Measurements from ENCODE around the gene TXNRD2.
"Not testable (repeated sequence)": the region's sequence is repeated elsewhere in the genome, so short reads cannot be mapped to it uniquely, and the experiment has no call there.

The TXNRD2 gene

DNA sequence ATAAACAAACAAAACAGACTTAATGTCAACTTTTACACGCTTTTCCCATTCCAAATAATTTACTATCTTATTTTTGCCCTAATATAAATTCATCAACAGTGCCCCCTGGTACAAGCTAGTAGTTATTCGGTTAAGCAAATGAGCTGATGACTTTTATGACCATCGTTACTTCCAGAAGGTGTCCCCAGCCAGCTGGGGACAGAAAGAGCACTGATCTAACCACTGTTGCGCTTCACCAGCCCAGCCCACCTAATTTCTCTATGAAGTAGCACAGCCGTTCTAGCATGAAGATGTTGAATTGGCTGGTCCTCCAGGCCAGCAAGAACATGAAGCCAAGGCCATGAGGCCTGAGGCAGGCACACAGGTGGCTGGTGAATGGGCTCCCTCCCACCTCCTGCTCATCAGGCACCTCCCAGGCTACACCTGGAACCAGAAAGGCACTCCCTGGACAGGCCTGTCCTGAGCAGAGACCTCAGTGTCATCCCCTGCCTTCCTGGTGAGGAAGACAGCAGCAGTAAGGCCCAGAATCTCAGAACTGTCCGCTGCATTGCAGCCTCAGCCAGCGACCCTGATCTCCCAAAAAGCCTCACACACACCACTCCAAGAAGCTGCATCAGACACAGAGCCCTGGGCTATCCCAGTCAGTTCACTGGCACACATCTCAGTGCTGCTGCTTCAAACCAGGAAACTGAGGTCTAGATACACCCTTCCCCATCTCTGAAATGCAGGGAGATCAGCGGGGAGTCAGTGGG lies 99.8 kb downstream of the TXNRD2 start:
- no peak for DNase-seq

DNA sequence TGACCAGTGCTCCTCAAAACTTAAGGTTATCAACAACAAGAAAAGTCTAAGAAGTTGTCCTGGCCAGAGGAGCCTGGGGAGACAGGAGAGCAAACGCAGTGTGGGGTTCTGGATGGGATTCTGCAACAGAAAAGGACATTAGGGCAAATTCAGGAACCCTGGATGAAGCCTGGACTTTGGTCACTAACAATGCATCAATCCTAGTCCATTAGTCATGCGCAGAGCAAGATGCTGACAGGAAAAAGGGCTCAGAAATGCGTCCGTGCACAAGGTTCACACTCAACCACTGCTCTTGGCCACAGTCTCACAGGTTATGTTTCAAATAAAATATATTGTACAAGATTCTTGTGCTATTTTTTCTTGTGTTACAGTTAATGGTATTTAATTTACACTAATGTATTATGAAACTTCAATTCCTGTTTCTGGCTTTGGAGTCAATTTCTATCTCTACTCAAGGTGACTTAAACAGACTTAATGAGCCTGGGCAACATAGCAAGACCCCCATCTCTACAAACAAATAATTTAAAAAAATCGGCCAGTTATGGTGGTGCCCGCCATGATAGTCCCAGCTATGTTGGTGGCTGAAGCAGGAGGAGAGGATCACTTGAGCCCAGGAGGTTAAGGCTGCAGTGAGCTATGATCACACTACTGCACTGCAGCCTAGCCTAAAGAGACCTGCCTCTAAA lies 100.5 kb downstream of the TXNRD2 start:
- no peak for DNase-seq

DNA sequence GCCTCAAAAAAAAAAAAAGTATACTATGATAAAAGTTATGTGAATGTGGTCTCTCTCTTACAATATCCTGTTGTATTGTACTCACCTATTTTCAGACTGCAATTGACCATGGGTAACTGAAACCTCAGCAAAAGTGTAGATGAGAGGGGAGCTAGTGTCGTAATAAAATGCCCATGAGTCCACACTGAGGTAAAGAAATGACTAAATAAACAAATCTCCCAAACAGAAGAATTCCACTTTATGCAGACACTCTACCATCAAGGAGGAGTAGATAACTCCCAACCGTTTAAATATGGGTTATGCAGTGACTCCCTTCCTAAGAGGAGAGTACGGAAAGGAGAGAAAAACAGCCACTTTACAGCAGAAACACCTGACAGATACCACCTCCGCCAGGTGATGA lies 101.6 kb downstream of the TXNRD2 start:
- no peak for DNase-seq

DNA sequence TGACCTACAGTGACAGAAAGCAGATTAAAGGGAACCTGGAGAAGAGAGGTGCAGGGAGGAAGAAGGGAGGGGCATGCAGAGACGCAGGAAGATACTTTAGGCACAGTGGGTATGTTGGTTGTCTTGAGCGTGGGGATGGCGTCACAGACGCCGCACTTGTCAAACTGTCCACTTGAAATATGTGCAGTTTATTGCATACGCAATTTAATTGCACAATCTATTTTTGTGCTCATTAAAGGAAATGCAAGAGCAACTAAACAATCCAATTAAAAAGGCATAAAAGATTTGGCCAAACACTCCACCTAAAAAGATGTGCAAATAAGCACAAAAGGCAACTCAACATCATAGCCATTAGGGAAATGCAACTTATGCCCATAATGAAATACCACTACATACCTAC lies 103.7 kb downstream of the TXNRD2 start:
- no peak for DNase-seq

DNA sequence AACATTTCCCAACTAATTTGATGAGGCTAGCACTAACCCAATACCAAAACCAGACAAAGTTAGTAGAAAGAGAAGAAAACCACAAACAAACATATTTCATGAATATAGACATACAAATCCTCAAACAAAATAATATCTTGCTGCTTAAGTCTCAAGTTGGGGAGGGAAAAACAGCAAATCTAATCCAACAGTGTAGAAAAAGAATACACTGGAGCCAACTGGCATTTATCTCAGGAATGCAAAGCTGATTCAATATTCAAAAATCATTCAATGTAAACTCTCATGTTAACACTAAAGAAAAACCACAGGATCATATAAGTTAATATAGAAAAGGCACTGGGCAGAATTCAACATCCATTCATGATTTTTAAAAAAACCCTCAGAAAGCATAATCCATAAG lies 105.1 kb downstream of the TXNRD2 start:
- no peak for DNase-seq

DNA sequence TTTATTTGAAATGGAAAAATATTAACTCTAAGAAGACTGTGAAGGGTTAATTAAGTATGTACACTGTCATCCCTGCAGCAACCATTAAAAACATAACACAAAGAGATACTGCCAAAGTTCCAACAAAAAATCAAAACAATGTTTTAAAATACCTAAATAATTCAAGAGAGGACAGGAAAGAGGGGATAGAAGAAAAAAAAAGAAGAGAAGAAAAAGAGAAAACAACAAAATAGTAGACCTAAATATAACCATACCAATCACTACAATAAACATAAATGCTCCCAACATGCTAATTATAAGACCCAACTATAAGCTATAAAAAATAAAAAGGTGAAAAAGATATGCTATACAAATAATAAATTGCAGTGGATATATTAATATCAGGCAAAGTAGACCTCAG lies 107.0 kb downstream of the TXNRD2 start:
- DNase-seq = no peak

DNA sequence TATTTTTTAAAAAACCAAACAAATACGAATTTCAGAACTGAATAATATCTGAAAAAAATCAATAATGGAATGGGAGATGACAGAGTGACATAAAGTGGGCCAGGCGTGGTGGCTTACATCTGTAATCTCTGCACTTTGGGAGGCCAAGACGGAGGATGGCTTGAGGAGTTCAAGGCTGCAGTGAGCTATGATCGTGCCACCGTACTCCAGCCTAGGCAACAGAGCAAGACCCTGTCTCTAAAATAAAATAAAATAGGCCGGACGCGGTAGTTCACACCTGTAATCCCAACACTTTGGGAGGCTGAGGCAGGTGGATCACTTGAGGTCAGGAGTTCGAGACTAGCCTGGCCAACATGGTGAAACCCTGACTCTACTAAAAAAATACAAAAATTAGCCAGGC lies 108.3 kb downstream of the TXNRD2 start:
- not testable (repeated sequence) for DNase-seq

DNA sequence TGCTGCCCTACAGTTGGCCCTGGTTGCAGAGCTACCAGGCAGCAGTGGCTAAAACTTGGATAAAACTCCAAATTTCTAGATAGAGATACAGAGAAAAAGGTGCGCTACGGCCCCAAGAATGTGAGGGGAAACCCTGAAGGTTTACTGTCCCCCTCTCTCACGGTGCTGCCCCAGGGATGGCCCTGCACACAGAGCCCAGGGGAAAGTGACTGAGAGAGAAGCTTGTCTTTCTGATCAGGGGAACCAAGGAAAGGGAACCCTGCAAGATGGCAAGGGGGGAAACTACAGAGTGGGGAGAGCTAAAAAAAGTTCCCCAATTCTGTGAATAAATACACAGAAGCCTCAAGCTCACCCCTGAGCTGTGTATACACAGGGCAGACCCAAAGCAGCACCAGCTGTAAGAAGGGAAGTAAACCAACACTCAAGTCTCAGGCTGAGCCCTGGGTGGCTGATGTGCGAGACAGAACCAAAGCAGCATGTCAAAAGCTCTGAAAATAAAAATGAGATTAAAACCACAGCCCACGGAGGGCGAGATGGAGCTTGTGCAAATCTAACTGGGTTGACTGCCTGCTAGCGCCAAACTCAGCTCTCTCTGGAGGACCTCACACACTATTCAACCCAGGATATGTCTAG lies 109.0 kb downstream of the TXNRD2 start:
- DNase-seq = no peak

DNA sequence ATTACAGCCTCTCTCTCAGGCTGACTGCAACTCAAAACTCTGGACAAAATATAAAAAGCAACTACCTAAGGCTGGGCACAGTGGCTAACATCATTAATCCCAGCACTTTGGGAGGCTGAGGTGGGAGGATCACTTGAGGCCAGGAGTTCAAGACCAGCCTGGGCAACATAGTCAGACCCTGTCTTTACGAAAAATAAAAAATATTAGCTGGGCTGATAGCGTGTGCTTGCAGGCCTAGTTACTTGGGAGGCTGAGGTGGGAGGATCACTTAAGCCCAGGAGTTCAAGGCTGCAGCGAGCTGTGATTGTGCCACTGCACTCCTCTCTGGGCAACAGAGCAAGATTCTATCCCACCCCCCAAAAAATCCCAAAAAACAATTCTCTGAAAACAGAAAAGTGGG lies 109.6 kb downstream of the TXNRD2 start:
- not testable (repeated sequence) for DNase-seq

DNA sequence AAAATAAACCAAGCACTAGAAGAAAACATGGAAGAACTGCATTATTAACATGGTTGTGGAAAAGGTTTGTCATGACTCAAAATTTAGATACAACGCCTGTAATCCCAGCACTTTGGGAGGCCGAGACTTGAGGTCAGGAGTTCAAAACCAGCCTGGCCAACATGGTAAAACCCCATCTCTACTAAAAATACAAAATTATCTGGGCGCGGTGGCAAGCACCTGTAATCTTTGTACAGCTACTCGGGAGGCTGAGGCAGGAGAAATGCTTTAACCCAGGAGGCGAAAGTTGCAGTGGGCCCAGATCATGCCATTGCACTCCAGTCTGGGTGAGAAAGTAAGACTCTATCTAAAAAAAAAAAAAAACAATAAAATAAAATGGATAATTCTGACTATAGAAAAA lies 110.6 kb downstream of the TXNRD2 start:
- DNase-seq = no peak

DNA sequence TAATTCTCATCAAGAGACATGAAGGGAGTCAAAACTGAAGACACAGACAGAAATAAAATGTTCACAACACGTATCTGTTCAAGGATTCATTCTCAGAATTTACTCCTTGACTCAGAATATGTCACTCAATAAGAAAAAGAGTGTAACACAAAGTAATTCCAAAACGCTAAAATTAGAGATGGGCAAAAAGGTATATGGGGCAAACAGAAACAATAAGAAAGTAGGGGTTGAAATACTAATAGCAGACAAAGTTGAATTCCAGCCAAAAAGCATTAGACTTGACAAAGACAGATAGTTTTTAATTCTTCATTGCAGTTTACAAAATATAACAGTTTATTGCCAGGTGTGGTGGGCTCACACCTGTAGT lies 113.6 kb downstream of the TXNRD2 start:
- no peak for DNase-seq

DNA sequence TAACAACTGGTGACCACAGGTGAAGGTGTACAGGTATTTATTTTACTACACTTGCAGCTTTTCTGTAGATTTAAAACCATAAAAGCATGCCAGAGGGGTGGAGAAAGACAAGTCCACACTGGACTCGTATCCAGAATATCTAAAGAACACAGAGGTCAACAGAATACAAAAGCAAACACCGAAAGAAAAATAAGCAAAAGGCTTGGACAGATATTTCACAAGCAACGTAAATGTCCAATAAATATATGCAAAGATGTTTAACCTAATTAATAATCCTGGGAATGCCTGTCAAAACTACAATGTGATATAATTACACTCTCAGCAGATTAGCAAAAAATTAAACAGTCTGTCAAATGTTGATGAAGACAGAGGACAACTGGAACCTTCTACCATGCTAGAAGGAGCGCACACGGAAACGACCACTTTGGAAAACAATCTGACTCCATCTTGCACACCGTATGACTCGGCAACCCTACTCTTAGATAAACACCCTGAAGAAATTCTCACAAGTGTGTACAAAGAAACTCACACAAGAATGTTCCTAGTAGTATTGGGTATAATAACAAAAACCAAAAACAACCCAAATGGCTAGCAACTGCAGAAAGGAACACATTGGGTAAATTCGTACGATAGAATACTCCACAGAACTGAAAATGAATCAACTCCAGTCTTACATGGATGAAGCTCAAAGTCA lies 114.1 kb downstream of the TXNRD2 start:
- DNase-seq = no peak

DNA sequence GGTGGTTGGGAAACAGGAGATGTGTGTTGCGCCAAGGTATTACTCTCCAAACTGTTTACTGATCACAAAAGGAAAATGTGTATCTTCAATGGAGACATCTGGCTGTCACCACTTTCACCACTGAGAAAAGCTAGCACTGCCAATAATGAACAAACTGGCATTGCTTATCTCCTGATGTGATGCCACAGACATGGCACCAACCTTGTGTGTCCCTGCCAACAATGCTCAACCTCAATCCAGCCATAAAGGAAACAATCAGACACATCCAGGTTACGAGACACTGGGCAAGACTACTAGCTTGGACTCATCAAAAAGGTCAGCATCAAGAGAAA lies 115.0 kb downstream of the TXNRD2 start:
- DNase-seq = no peak

DNA sequence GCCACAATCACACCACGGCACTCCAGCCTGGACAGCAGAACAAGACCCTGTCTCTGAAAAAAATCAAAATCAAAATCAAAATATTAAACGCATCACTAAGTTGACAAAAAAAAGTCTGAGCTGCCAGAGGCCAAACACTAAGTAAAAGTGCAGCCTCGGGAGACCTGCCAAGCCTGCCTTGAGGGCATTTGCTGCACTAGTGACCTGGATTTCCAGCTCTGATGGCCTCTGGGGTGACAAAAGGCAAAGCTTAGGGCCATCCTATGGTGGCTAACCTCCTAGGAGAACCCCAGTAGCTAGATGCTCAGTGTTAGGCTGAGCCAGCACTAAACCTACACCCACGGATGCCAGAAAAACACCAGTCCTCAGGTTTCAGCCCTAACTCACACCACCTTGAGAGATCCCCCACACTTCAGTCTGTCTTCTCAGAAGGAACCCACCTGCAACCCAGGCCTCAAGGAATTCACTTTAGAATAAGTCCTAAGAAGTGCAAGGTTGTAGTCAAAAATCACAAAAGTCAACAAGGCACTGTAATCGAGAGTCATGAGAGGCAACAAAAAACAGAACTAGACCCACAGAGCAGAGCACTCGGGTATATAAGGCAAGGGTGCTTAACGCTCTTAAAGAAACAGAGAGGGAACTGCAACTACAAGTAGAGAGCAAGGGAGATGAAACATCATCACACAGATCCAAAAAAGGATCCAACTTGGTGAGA lies 115.6 kb downstream of the TXNRD2 start:
- DNase-seq = no peak

Data from NCI-H1417 treated with DMSO at 0.1 percent for 48 hours (cell line).